Cardiac muscle cell (in vitro differentiated cells and primary cell): Measurements from ENCODE around the gene TASP1. TPM values are rescaled to one million over a fixed set of nuclear protein-coding genes. Genes with fewer than 3 reads are reported as not detected.
"Not testable (repeated sequence)": the region's sequence is repeated elsewhere in the genome, so short reads cannot be mapped to it uniquely, and the experiment has no call there.

Experiments used
- DNase-seq, 2 donors: peaks; one replicate each; pipeline versions ENCODE4 v3.0.0 to v3.0.0-alpha.2; 2010 to 2017; ENCODE audit warnings: low read depth in 1 of 2, low spot score in 1 of 2
- H3K27ac ChIP-seq: fragments of 200-600 bp; sonication (generic); 2 replicates; pipeline ENCODE4 v1.5.1; 2016
- H3K27me3 ChIP-seq: fragments of 200-600 bp; sonication (generic); 2 replicates; pipeline ENCODE4 v1.6.0; 2016; ENCODE audit warnings: control low read depth
- H3K36me3 ChIP-seq: fragments of 200-600 bp; sonication (generic); 2 replicates; pipeline ENCODE4 v1.5.1; 2016; ENCODE audit warnings: control low read depth
- H3K4me1 ChIP-seq: fragments of 200-600 bp; sonication (generic); 2 replicates; pipeline ENCODE4 v1.8.1; 2017; ENCODE audit warnings: low read depth, mild to moderate bottlenecking, mixed run types
- H3K4me3 ChIP-seq: fragments of 200-600 bp; sonication (generic); 2 replicates; pipeline ENCODE4 v1.5.1; 2016; ENCODE audit warnings: mild to moderate bottlenecking
- H3K9me3 ChIP-seq: fragments of 200-600 bp; sonication (generic); 2 replicates; pipeline ENCODE4 v1.5.1; 2017; ENCODE audit warnings: low read depth, mild to moderate bottlenecking, control low read depth
- CTCF ChIP-seq: IDR thresholded peaks from 2 replicates; pipeline ENCODE4 v1.5.1; 2012; ENCODE audit warnings: low read depth, mild to moderate bottlenecking, low read length
- polyA plus RNA-seq: library from polyadenylated mRNA; unstranded; fragments of >200 nt; fragmentation: Nextera tagmentation; extraction: Ambion mirVana; gene quantifications from 2 replicates; pipeline ENCODE4 v1.2.1, GENCODE V29; 2016
- total RNA-seq: library from RNA; depleted of rRNA; stranded (reverse); fragments of >200 nt; gene quantifications from 2 replicates; pipeline ENCODE4 v1.2.3, GENCODE V29; 2016

Gene TASP1
- total and polyA plus RNA-seq, 2 experiments from 2014 or later, result 9.3 to 12.6 TPM

GRCh38 chr20:13363473-13363872, 275.3 kb downstream of the TASP1 start:
- Histone ChIP-seq H3K27me3 (no peaks in the 10 kb centered on the region), H3K27ac (no peak overlapping the region), H3K4me1 (no peaks in the 10 kb centered on the region), H3K9me3 (no peaks in the 10 kb centered on the region), H3K4me3 (no peak overlapping the region), H3K36me3 (no peaks in the 10 kb centered on the region)
- no peak for TF ChIP-seq CTCF
- no peak for DNase-seq

GRCh38 chr20:13362165-13362564, 276.6 kb downstream of the TASP1 start:
- H3K36me3 ChIP-seq, H3K27me3 ChIP-seq, H3K4me1 ChIP-seq, H3K9me3 ChIP-seq, H3K4me3 ChIP-seq, DNase-seq, H3K27ac ChIP-seq: not testable (repeated sequence)

GRCh38 chr20:13358936-13359335, 279.8 kb downstream of the TASP1 start:
- H3K4me1 ChIP-seq, H3K27ac ChIP-seq, DNase-seq, H3K9me3 ChIP-seq, H3K36me3 ChIP-seq, H3K4me3 ChIP-seq, H3K27me3 ChIP-seq: not testable (repeated sequence)

GRCh38 chr20:13357782-13358181, 280.9 kb downstream of the TASP1 start:
- H3K27me3 ChIP-seq, H3K4me3 ChIP-seq, H3K27ac ChIP-seq, H3K36me3 ChIP-seq, DNase-seq, H3K4me1 ChIP-seq, H3K9me3 ChIP-seq: not testable (repeated sequence)

GRCh38 chr20:13356591-13356990, 282.1 kb downstream of the TASP1 start:
- H3K27ac ChIP-seq, result no peak overlapping the region
- TF ChIP-seq CTCF, result no peak

GRCh38 chr20:13355941-13356486, 282.7 kb downstream of the TASP1 start:
- no peak overlapping the region for H3K27ac ChIP-seq
- H3K4me1 ChIP-seq, result no peaks in the 10 kb centered on the region
- H3K27me3 ChIP-seq, result no peaks in the 10 kb centered on the region
- no peak overlapping the region for H3K4me3 ChIP-seq
- TF ChIP-seq CTCF, result no peak
- DNase-seq, result no peak
- H3K36me3 ChIP-seq, result no peaks in the 10 kb centered on the region
- no peaks in the 10 kb centered on the region for H3K9me3 ChIP-seq

More at GRCh38 chr20:13356591-13356990, 282.1 kb downstream of the TASP1 start:
- DNase-seq, result no peak
- no peaks in the 10 kb centered on the region for H3K9me3 ChIP-seq
- H3K4me3 ChIP-seq, result no peak overlapping the region
- no peaks in the 10 kb centered on the region for H3K4me1 ChIP-seq
- H3K36me3 ChIP-seq, result no peaks in the 10 kb centered on the region
- H3K27me3 ChIP-seq, result no peaks in the 10 kb centered on the region

GRCh38 chr20:13355411-13355810, 283.3 kb downstream of the TASP1 start:
- no peak for TF ChIP-seq CTCF
- Histone ChIP-seq H3K27ac (no peak overlapping the region), H3K4me1 (no peaks in the 10 kb centered on the region), H3K27me3 (no peaks in the 10 kb centered on the region), H3K9me3 (no peaks in the 10 kb centered on the region), H3K4me3 (no peak overlapping the region), H3K36me3 (no peaks in the 10 kb centered on the region)
- no peak for DNase-seq
